Fibroblast of lung (primary cell): ENCODE measurements around the gene SORL1. TPM values are rescaled to one million over a fixed set of nuclear protein-coding genes. Genes with fewer than 3 reads are reported as not detected.

Experiments
- DNase-seq, 2 donors: peaks; one replicate each; pipeline versions ENCODE4 v3.0.0 to v3.0.0-alpha.2; 2010; ENCODE audit warnings: low read depth in 2 of 2
- H2AFZ ChIP-seq: 2 replicates; pipeline ENCODE4 v1.5.1; 2012; ENCODE audit warnings: low read length, control low read depth, inconsistent platforms
- H3K27ac ChIP-seq: 2 replicates; pipeline ENCODE4 v1.5.1; 2011; ENCODE audit warnings: low read length, control low read depth; ENCODE audit not compliant: insufficient read depth
- H3K27me3 ChIP-seq: 2 replicates; pipeline ENCODE4 v1.5.1; 2011; ENCODE audit warnings: mild to moderate bottlenecking, low read length; ENCODE audit not compliant: control insufficient read depth, insufficient read depth
- H3K36me3 ChIP-seq: 2 replicates; pipeline ENCODE4 v1.5.1; 2011; ENCODE audit warnings: low read length; ENCODE audit not compliant: control insufficient read depth, insufficient read depth
- H3K4me1 ChIP-seq: 2 replicates; pipeline ENCODE4 v1.5.1; 2011; ENCODE audit warnings: low read length; ENCODE audit not compliant: control insufficient read depth, insufficient read depth; ENCODE audit errors: extremely low read depth
- H3K4me2 ChIP-seq: 2 replicates; pipeline ENCODE4 v1.5.1; 2011; ENCODE audit warnings: low read length, control low read depth; ENCODE audit not compliant: insufficient read depth; ENCODE audit errors: extremely low read depth
- H3K4me3 ChIP-seq, 4 experiments: fragments of 200-600 bp in 1 of 4; sonication (generic) in 1 of 4; replicated peaks in 1 of 4; 2 replicates each; pipeline ENCODE4 v1.5.1; 2011 to 2016; ENCODE audit warnings: low read length in 4 of 4, low read depth in 3 of 4, mild to moderate bottlenecking in 3 of 4, control low read depth in 2 of 4, inconsistent platforms in 1 of 4, mixed read lengths in 1 of 4; ENCODE audit not compliant: insufficient read depth in 1 of 4; ENCODE audit errors: control extremely low read depth in 1 of 4
- H3K79me2 ChIP-seq: 2 replicates; pipeline ENCODE4 v1.5.1; 2012; ENCODE audit warnings: mild to moderate bottlenecking, low read length, inconsistent platforms; ENCODE audit not compliant: control insufficient read depth, insufficient read depth
- H3K9ac ChIP-seq: 2 replicates; pipeline ENCODE4 v1.5.1; 2011; ENCODE audit warnings: mild to moderate bottlenecking, low read length, control low read depth; ENCODE audit not compliant: insufficient read depth
- H3K9me3 ChIP-seq: 2 replicates; pipeline ENCODE4 v1.5.1; 2012; ENCODE audit warnings: low read depth, low read length; ENCODE audit not compliant: control insufficient read depth, insufficient read depth
- H4K20me1 ChIP-seq: 2 replicates; pipeline ENCODE4 v1.5.1; 2011; ENCODE audit warnings: low read length; ENCODE audit not compliant: control insufficient read depth, insufficient read depth; ENCODE audit errors: extremely low read depth
- CTCF ChIP-seq, 2 donors: IDR thresholded peaks in 1 of 2; conservative IDR thresholded peaks in 1 of 2; 1 replicate in 1 of 2; 2 replicates in 1 of 2; pipeline ENCODE4 v1.5.1; 2011 to 2012; ENCODE audit warnings: low read length in 2 of 2, control low read depth in 1 of 2, inconsistent platforms in 1 of 2, low read depth in 1 of 2, mild to moderate bottlenecking in 1 of 2
- EZH2 ChIP-seq: IDR thresholded peaks from 2 replicates; pipeline ENCODE4 v1.5.1; 2012; ENCODE audit warnings: low read length, control low read depth, mild to moderate bottlenecking; ENCODE audit errors: missing control alignments
- polyA plus RNA-seq, 2 donors: library from polyadenylated mRNA; depleted of rRNA in 1 of 2; stranded (reverse) in 1 of 2; unstranded in 1 of 2; fragments of >200 nt; gene quantifications; 2 replicates each; pipeline ENCODE4 v1.2.1, GENCODE V29; 2011 to 2012; ENCODE audit warnings: missing spikeins in 1 of 2
- total RNA-seq: library from RNA; depleted of rRNA; stranded (reverse); fragments of >200 nt; gene quantifications from 2 replicates; pipeline ENCODE4 v1.2.1, GENCODE V29; 2014

The SORL1 gene
- total and polyA plus RNA-seq, 2 donors (not counting 1 experiment from before 2014, with no cell fraction given), result 0.58 to 10.9 TPM

- Histone ChIP-seq H3K79me2 (no peaks in the 10 kb centered on the region), H3K27me3 (no peaks in the 10 kb centered on the region), H3K9me3 (no peaks in the 10 kb centered on the region), H3K4me2 (no peak overlapping the region), H3K36me3 (no peaks in the 10 kb centered on the region), H3K4me3 (no peak overlapping the region), H3K9ac (no peak overlapping the region), H4K20me1 (no peaks in the 10 kb centered on the region), H3K4me1 (no peaks in the 10 kb centered on the region), H3K27ac (no peak overlapping the region), H2AFZ (no peak overlapping the region)
- no peak for TF ChIP-seq CTCF (conservative IDR thresholded peaks at IDR 0.05 in 1 of 2, IDR thresholded peaks at IDR 0.05 in 1 of 2; ENCODE audit: low read depth in 1 of 2, low read length in 2 of 2)
- DNase-seq, result no peak
Measured at GRCh38 chr11:121488641-121489040, 36.5 kb downstream of the SORL1 start.

- no peak overlapping the region for H2AFZ ChIP-seq
- no peak for TF ChIP-seq CTCF (conservative IDR thresholded peaks at IDR 0.05 in 1 of 2, IDR thresholded peaks at IDR 0.05 in 1 of 2; ENCODE audit: low read depth in 1 of 2, low read length in 2 of 2)
- TF ChIP-seq EZH2, result no peak
- H3K4me2 ChIP-seq, result no peak overlapping the region
- DNase-seq, result no peak
- H3K9me3 ChIP-seq, result no peaks in the 10 kb centered on the region
- no peaks in the 10 kb centered on the region for H3K36me3 ChIP-seq
- no peaks in the 10 kb centered on the region for H4K20me1 ChIP-seq
- H3K4me1 ChIP-seq, result no peaks in the 10 kb centered on the region
- H3K4me3 ChIP-seq, result no peak overlapping the region
- H3K27me3 ChIP-seq, result no peaks in the 10 kb centered on the region
- H3K9ac ChIP-seq, result no peak overlapping the region
- no peak overlapping the region for H3K27ac ChIP-seq
- no peaks in the 10 kb centered on the region for H3K79me2 ChIP-seq
Measured at GRCh38 chr11:121489823-121490222, 37.7 kb downstream of the SORL1 start.

GRCh38 chr11:121494355-121495099, 42.4 kb downstream of the SORL1 start:
- Histone ChIP-seq H3K4me1 (no peaks in the 10 kb centered on the region), H3K79me2 (no peaks in the 10 kb centered on the region), H3K9ac (no peak overlapping the region), H3K27ac (no peak overlapping the region), H3K9me3 (no peaks in the 10 kb centered on the region), H4K20me1 (no peaks in the 10 kb centered on the region), H3K36me3 (no peaks in the 10 kb centered on the region), H2AFZ (no peak overlapping the region), H3K4me2 (no peak overlapping the region), H3K27me3 (no peaks in the 10 kb centered on the region), H3K4me3 (no peak overlapping the region)
- TF ChIP-seq CTCF (conservative IDR thresholded peaks at IDR 0.05 in 1 of 2, IDR thresholded peaks at IDR 0.05 in 1 of 2; ENCODE audit: low read depth in 1 of 2, low read length in 2 of 2) (no peak), EZH2 (no peak)
- DNase-seq, result no peak
